ENCODE measurements around the gene TSSC4. TPM values are rescaled to one million over a fixed set of nuclear protein-coding genes. Genes with fewer than 3 reads are reported as not detected.

The TSSC4 gene
- total and polyA plus RNA-seq, 2 of the 13 experiments (the other 11 are each of a cell fraction or from before 2014, with no cell fraction given) = 16.2 to 58.6 TPM

GRCh38 chr11:2409611-2410468, 9.3 kb downstream of the TSSC4 start (continued):
- TF ChIP-seq, protein P1, sequence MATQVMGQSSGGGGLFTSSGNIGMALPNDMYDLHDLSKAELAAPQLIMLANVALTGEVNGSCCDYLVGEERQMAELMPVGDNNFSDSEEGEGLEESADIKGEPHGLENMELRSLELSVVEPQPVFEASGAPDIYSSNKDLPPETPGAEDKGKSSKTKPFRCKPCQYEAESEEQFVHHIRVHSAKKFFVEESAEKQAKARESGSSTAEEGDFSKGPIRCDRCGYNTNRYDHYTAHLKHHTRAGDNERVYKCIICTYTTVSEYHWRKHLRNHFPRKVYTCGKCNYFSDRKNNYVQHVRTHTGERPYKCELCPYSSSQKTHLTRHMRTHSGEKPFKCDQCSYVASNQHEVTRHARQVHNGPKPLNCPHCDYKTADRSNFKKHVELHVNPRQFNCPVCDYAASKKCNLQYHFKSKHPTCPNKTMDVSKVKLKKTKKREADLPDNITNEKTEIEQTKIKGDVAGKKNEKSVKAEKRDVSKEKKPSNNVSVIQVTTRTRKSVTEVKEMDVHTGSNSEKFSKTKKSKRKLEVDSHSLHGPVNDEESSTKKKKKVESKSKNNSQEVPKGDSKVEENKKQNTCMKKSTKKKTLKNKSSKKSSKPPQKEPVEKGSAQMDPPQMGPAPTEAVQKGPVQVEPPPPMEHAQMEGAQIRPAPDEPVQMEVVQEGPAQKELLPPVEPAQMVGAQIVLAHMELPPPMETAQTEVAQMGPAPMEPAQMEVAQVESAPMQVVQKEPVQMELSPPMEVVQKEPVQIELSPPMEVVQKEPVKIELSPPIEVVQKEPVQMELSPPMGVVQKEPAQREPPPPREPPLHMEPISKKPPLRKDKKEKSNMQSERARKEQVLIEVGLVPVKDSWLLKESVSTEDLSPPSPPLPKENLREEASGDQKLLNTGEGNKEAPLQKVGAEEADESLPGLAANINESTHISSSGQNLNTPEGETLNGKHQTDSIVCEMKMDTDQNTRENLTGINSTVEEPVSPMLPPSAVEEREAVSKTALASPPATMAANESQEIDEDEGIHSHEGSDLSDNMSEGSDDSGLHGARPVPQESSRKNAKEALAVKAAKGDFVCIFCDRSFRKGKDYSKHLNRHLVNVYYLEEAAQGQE (IDR thresholded peaks at IDR 0.05; ENCODE audit: borderline replicate concordance in 1 of 2, low read depth in 1 of 2, low read length in 2 of 2) = no peak
- TF ChIP-seq GPN1 (CRISPR knock-in tag; IDR thresholded peaks at IDR 0.05; ENCODE audit: borderline replicate concordance) = no peak
- peak; percentile 65 for TF ChIP-seq SAP130 (CRISPR knock-in tag; IDR thresholded peaks at IDR 0.05; ENCODE audit: low read depth)
- TF ChIP-seq ZNF33B (CRISPR knock-in tag; IDR thresholded peaks at IDR 0.05) = no peak
- TF ChIP-seq ZNF160 (CRISPR knock-in tag; IDR thresholded peaks at IDR 0.05) = peak; percentile 65; the same call in 1 of the 2 replicates
- TF ChIP-seq GFI1 (CRISPR knock-in tag; IDR thresholded peaks at IDR 0.05; ENCODE audit: borderline replicate concordance) = peak; percentile 45; the same call in 1 of the 2 replicates
- TF ChIP-seq PREB (CRISPR knock-in tag; IDR thresholded peaks at IDR 0.05) = no peak
- TF ChIP-seq ZNF101 (CRISPR knock-in tag; IDR thresholded peaks at IDR 0.05; ENCODE audit: borderline replicate concordance, low read depth) = no peak
- no peak for TF ChIP-seq NAIF1 (CRISPR knock-in tag; IDR thresholded peaks at IDR 0.05; ENCODE audit: borderline replicate concordance)
- TF ChIP-seq ZNF563 (CRISPR knock-in tag; IDR thresholded peaks at IDR 0.05) = 0 out of 2 replicates have a peak, but pooled peaks have one; percentile 21
- peak; percentile 65; the same call in 1 of the 2 replicates for TF ChIP-seq ZNF788 (CRISPR knock-in tag; IDR thresholded peaks at IDR 0.05; ENCODE audit: borderline replicate concordance)
- no peak for TF ChIP-seq RELA (CRISPR knock-in tag; IDR thresholded peaks at IDR 0.05)
- TF ChIP-seq ZNF264 (CRISPR knock-in tag; IDR thresholded peaks at IDR 0.05) = no peak
- TF ChIP-seq ZNF501 (CRISPR knock-in tag; IDR thresholded peaks at IDR 0.05) = peak; percentile 58
- TF ChIP-seq E2F2 (CRISPR knock-in tag; IDR thresholded peaks at IDR 0.05; ENCODE audit: borderline replicate concordance) = 0 out of 2 replicates have a peak, but pooled peaks have one; percentile 38
- TF ChIP-seq ZNF580 (CRISPR knock-in tag; IDR thresholded peaks at IDR 0.05; ENCODE audit: borderline replicate concordance, low read depth) = peak; percentile 49; the same call in 1 of the 2 replicates
- TF ChIP-seq ZBED4 (CRISPR knock-in tag; IDR thresholded peaks at IDR 0.05; ENCODE audit: borderline replicate concordance) = no peak
- no peak for TF ChIP-seq BRD4 (CRISPR knock-in tag; IDR thresholded peaks at IDR 0.05)

Measured in HepG2 (cell line).